PFSK-1 (cell line): ENCODE measurements around the gene MIER1.

Experiments used
- FOXP2 ChIP-seq: optimal IDR thresholded peaks from 2 replicates; pipeline ENCODE3; 2011; ENCODE audit warnings: borderline replicate concordance, control low read depth, inconsistent platforms; ENCODE audit not compliant: insufficient read depth; ENCODE audit errors: extremely low read length, extremely low read depth
- POLR2AphosphoS5 ChIP-seq: IDR thresholded peaks from 2 replicates; pipeline ENCODE4 v1.6.1; 2012; ENCODE audit warnings: low read depth, mild to moderate bottlenecking, control low read depth, low read length, moderate library complexity
- REST ChIP-seq, 2 experiments: IDR thresholded peaks; 2 replicates each; pipeline versions ENCODE4 v1.6.1 to v1.8.0; 2011 to 2012; ENCODE audit warnings: low read depth in 2 of 2, low read length in 2 of 2, control low read depth in 1 of 2, inconsistent platforms in 1 of 2, mild to moderate bottlenecking in 1 of 2, moderate library complexity in 1 of 2; ENCODE audit not compliant: insufficient read depth in 1 of 2
- SIN3A ChIP-seq: IDR thresholded peaks from 2 replicates; pipeline ENCODE4 v1.6.1; 2012; ENCODE audit warnings: mild to moderate bottlenecking, low read length, moderate library complexity, borderline replicate concordance; ENCODE audit not compliant: insufficient read depth
- TAF1 ChIP-seq: IDR thresholded peaks from 2 replicates; pipeline ENCODE4 v1.6.1; 2012; ENCODE audit warnings: low read length, control low read depth, borderline replicate concordance; ENCODE audit not compliant: insufficient read depth

MIER1 gene

GRCh38 chr1:66978201-66978600 is 53.4 kb downstream of the MIER1 start:
- TF ChIP-seq FOXP2 (no peak), TAF1 (no peak), POLR2AphosphoS5 (no peak)

GRCh38 chr1:66980745-66981367 is 56.1 kb downstream of the MIER1 start:
- TF ChIP-seq REST (IDR thresholded peaks at IDR 0.05; ENCODE audit: insufficient read depth in 1 of 2, low read depth in 2 of 2, low read length in 2 of 2) (no peak), FOXP2 (no peak), TAF1 (no peak), POLR2AphosphoS5 (no peak), SIN3A (no peak)

GRCh38 chr1:66981679-66982078 is 56.9 kb downstream of the MIER1 start:
- TF ChIP-seq TAF1 (no peak), SIN3A (no peak)

GRCh38 chr1:66982561-66983260 is 57.9 kb downstream of the MIER1 start:
- TF ChIP-seq POLR2AphosphoS5 = no peak
- TF ChIP-seq TAF1 = no peak
- no peak for TF ChIP-seq REST (IDR thresholded peaks at IDR 0.05; ENCODE audit: insufficient read depth in 1 of 2, low read depth in 2 of 2, low read length in 2 of 2)
- no peak for TF ChIP-seq SIN3A
- TF ChIP-seq FOXP2 = no peak

- TF ChIP-seq TAF1 (no peak), SIN3A (no peak), FOXP2 (no peak), REST (IDR thresholded peaks at IDR 0.05; ENCODE audit: insufficient read depth in 1 of 2, low read depth in 2 of 2, low read length in 2 of 2) (no peak), POLR2AphosphoS5 (no peak)
Observed at GRCh38 chr1:66984491-66984890, 59.7 kb downstream of the MIER1 start.

- no peak for TF ChIP-seq POLR2AphosphoS5
- TF ChIP-seq FOXP2 = no peak
- no peak for TF ChIP-seq REST (IDR thresholded peaks at IDR 0.05; ENCODE audit: insufficient read depth in 1 of 2, low read depth in 2 of 2, low read length in 2 of 2)
- no peak for TF ChIP-seq SIN3A
- no peak for TF ChIP-seq TAF1
Observed at GRCh38 chr1:66985835-66986234, 61.0 kb downstream of the MIER1 start.
